ENCODE measurements around the gene PLEKHA6.

PLEKHA6 gene

GRCh38 chr1:204263254-204263910 lies 96.3 kb downstream of the PLEKHA6 start:
- DNase-seq (ENCODE audit: low read depth, low spot score): no peak

- no peak for DNase-seq (ENCODE audit: low read depth, low spot score)
These were observed 97.0 kb downstream of the PLEKHA6 start for GRCh38 chr1:204262506-204263253.

- DNase-seq (ENCODE audit: low read depth, low spot score): no peak
These were observed 97.8 kb downstream of the PLEKHA6 start for GRCh38 chr1:204261746-204262505.

- no peak for DNase-seq (ENCODE audit: low read depth, low spot score)
These were observed 98.5 kb downstream of the PLEKHA6 start for GRCh38 chr1:204261266-204261665.

GRCh38 chr1:204260601-204261197 lies 99.0 kb downstream of the PLEKHA6 start:
- DNase-seq (ENCODE audit: low read depth, low spot score): no peak

- no peak for DNase-seq (ENCODE audit: low read depth, low spot score)
These were observed 99.9 kb downstream of the PLEKHA6 start for GRCh38 chr1:204259782-204260181.

- DNase-seq (ENCODE audit: low read depth, low spot score): no peak
These were observed 100.5 kb downstream of the PLEKHA6 start for GRCh38 chr1:204259196-204259595.

GRCh38 chr1:204258213-204259115 lies 101.3 kb downstream of the PLEKHA6 start:
- DNase-seq (ENCODE audit: low read depth, low spot score): no peak

- no peak for DNase-seq (ENCODE audit: low read depth, low spot score)
These were observed 102.3 kb downstream of the PLEKHA6 start for GRCh38 chr1:204257446-204257845.

GRCh38 chr1:204256531-204256930 lies 103.2 kb downstream of the PLEKHA6 start:
- DNase-seq (ENCODE audit: low read depth, low spot score): no peak

GRCh38 chr1:204255966-204256365 lies 103.8 kb downstream of the PLEKHA6 start:
- DNase-seq (ENCODE audit: low read depth, low spot score): no peak

GRCh38 chr1:204255225-204255624 lies 104.5 kb downstream of the PLEKHA6 start:
- DNase-seq (ENCODE audit: low read depth, low spot score): no peak

GRCh38 chr1:204254031-204254661 lies 105.6 kb downstream of the PLEKHA6 start:
- no peak for DNase-seq (ENCODE audit: low read depth, low spot score)

- DNase-seq (ENCODE audit: low read depth, low spot score): no peak
These were observed 107.6 kb downstream of the PLEKHA6 start for GRCh38 chr1:204251926-204252689.

- no peak for DNase-seq (ENCODE audit: low read depth, low spot score)
These were observed 108.4 kb downstream of the PLEKHA6 start for GRCh38 chr1:204251286-204251685.

GRCh38 chr1:204250428-204251030 lies 109.2 kb downstream of the PLEKHA6 start:
- DNase-seq (ENCODE audit: low read depth, low spot score): no peak

GRCh38 chr1:204249736-204250427 lies 109.8 kb downstream of the PLEKHA6 start:
- DNase-seq (ENCODE audit: low read depth, low spot score): no peak

- no peak for DNase-seq (ENCODE audit: low read depth, low spot score)
These were observed 110.8 kb downstream of the PLEKHA6 start for GRCh38 chr1:204248954-204249353.

GRCh38 chr1:204246876-204247275 lies 112.9 kb downstream of the PLEKHA6 start:
- DNase-seq (ENCODE audit: low read depth, low spot score): no peak

Data from activated naive CD8-positive, alpha-beta T cell treated with anti-CD3 and anti-CD28 coated beads, Interleukin-2, amount 50 U/mL, for 16 hours (primary cell).